ENCODE results near the gene PLB1.

GRCh38 chr2:28606986-28607441 lies 111.2 kb downstream of the PLB1 start:
- TF ChIP-seq CTCF (IDR thresholded peaks at IDR 0.05) (no peak), POLR2AphosphoS5 (IDR thresholded peaks at IDR 0.05) (peak; percentile 36)

Measured in prostate gland (tissue), 2 donors.